ENCODE results near the gene MBD6. TPM values are rescaled to one million over a fixed set of nuclear protein-coding genes. Genes with fewer than 3 reads are reported as not detected.
A peak's percentile ranks its signal among the peaks of the same experiment; 100 is the strongest.

MBD6 gene
- total and polyA plus RNA-seq, 2 of the 13 experiments (the other 11 are each of a cell fraction or from before 2014, with no cell fraction given), result 4.1 to 5.9 TPM

DNA sequence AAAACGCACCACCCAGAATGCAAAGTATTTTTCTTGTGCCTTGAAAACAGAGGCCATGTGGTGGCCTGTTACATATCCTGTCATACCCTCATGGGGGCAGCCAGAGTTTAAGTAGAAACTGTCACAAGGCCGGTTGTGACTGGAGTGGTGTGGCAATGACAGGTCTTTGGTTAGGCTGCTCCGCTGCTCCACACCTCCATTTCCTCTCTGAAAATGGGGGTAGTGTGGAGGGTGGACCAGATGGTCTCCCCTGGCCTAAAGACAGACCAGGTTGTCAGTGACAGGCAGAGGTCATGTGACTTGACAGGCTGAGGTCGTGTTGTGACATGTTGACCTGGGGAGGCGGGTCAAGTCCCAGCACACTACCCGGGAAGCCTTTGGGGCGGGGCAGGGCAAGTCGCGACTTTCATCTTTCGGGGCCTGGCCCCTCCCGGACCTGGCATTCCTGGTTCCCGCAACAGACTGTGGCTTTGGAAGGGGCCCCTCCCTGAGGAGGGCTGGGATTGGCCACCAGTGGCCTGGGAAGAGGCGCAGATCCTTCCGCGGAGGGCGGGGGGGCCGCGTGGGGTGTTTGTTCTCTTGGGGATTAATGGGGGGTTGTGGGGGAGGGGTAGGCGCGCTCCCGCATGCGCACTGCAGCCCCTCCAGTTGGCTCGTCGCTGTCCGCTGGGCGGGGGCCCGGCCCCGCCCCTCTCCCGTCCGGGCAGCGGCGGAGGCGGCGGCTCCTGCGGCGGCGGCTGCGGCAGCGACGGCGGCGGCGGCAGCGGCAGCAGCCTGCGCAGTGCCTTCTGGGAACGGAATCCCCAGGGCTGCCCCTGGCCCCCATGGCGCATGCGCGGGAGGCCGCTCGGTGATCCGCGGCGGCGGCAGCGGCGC, at the start of gene MBD6 (continued):
- TF ChIP-seq ZNF709 (CRISPR knock-in tag; IDR thresholded peaks at IDR 0.05) (peak; percentile 52; the same call in 1 of the 2 replicates), ZBTB42 (CRISPR knock-in tag; IDR thresholded peaks at IDR 0.05) (no peak), DZIP1 (CRISPR knock-in tag; IDR thresholded peaks at IDR 0.05) (no peak), ZNF720 (CRISPR knock-in tag; IDR thresholded peaks at IDR 0.05) (no peak), CENPX (CRISPR knock-in tag; IDR thresholded peaks at IDR 0.05) (no peak), CBX5 (CRISPR knock-in tag; IDR thresholded peaks at IDR 0.05; ENCODE audit: borderline replicate concordance) (no peak), EZH2 (conservative IDR thresholded peaks at IDR 0.05; ENCODE audit: low read depth, low read length) (no peak), MYPOP (CRISPR knock-in tag; IDR thresholded peaks at IDR 0.05) (peak; percentile 49; the same call in 1 of the 2 replicates), MYC (CRISPR knock-in tag; IDR thresholded peaks at IDR 0.05; ENCODE audit: borderline replicate concordance) (peak; percentile 50), NFIB (CRISPR knock-in tag; IDR thresholded peaks at IDR 0.05; ENCODE audit: borderline replicate concordance) (no peak), SIN3A (IDR thresholded peaks at IDR 0.05; ENCODE audit: borderline replicate concordance, low read depth, low read length) (peak; percentile 94), EHMT2 (IDR thresholded peaks at IDR 0.05; ENCODE audit: borderline replicate concordance, low read depth, low read length) (no peak), NFE2L2 (IDR thresholded peaks at IDR 0.05; ENCODE audit: low read length) (no peak), ZBTB7B (CRISPR knock-in tag; IDR thresholded peaks at IDR 0.05) (no peak), CHCHD3 (CRISPR knock-in tag; IDR thresholded peaks at IDR 0.05) (peak; percentile 14; the same call in 1 of the 2 replicates), MTA3 (CRISPR knock-in tag; IDR thresholded peaks at IDR 0.05) (no peak), CCDC6 (CRISPR knock-in tag; IDR thresholded peaks at IDR 0.05) (peak; percentile 45; the same call in 1 of the 2 replicates), TRIM24 (CRISPR knock-in tag; IDR thresholded peaks at IDR 0.05) (no peak), RARA (CRISPR knock-in tag; IDR thresholded peaks at IDR 0.05) (peak; percentile 86)
- TF ChIP-seq, protein P1, sequence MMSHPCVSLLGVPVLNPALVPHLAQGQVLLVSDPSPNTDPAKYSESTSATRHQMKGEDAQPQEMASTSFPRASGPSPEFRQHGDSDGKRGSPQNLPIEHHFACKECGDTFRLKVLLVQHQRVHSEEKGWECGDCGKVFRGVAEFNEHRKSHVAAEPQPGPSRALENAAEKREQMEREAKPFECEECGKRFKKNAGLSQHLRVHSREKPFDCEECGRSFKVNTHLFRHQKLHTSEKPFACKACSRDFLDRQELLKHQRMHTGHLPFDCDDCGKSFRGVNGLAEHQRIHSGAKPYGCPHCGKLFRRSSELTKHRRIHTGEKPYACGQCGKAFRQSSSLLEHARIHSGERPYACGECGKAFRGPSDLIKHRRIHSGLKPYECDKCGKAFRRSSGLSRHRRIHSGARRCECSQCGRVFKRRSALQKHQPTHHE (CRISPR knock-in tag; IDR thresholded peaks at IDR 0.05; ENCODE audit: borderline replicate concordance), result no peak; the same call in 1 of the 2 replicates

All from HepG2 (cell line).